Daoy (cell line): ENCODE data around the gene AP1S3. TPM values are rescaled to one million over a fixed set of nuclear protein-coding genes. Genes with fewer than 3 reads are reported as not detected.
A peak's percentile ranks its signal among the peaks of the same experiment; 100 is the strongest.
"Not testable (repeated sequence)": the region's sequence is repeated elsewhere in the genome, so short reads cannot be mapped to it uniquely, and the experiment has no call there.

Experiments
- DNase-seq: peaks from one replicate; pipeline ENCODE4 v3.0.0-alpha.2; 2015; ENCODE audit warnings: low read depth
- total RNA-seq: library from RNA; depleted of rRNA; stranded (reverse); fragments of >200 nt; shearing (Covaris generic); gene quantifications from 2 replicates; pipeline ENCODE4 v1.2.3, GENCODE V29; 2014

Gene AP1S3
- total RNA-seq, 1 experiment from 2014 or later, result 15.0 TPM

GRCh38 chr2:223801736-223802135 lies 35.6 kb downstream of the AP1S3 start:
- DNase-seq, result no peak

GRCh38 chr2:223800908-223801307 lies 36.5 kb downstream of the AP1S3 start:
- DNase-seq, result no peak

- DNase-seq, result peak; percentile 35
Measured at GRCh38 chr2:223797811-223798721, 39.3 kb downstream of the AP1S3 start.

GRCh38 chr2:223797037-223797436 lies 40.3 kb downstream of the AP1S3 start:
- DNase-seq, result peak; percentile 76

GRCh38 chr2:223789423-223789822 lies 48.0 kb downstream of the AP1S3 start:
- no peak for DNase-seq

- no peak for DNase-seq
Measured at GRCh38 chr2:223788826-223789225, 48.6 kb downstream of the AP1S3 start.

- DNase-seq, result not testable (repeated sequence)
Measured at GRCh38 chr2:223788106-223788505, 49.3 kb downstream of the AP1S3 start.

- no peak for DNase-seq
Measured at GRCh38 chr2:223787358-223787757, 50.0 kb downstream of the AP1S3 start.

- DNase-seq, result no peak
Measured at GRCh38 chr2:223786943-223787342, 50.4 kb downstream of the AP1S3 start.

- no peak for DNase-seq
Measured at GRCh38 chr2:223786236-223786635, 51.1 kb downstream of the AP1S3 start.

- no peak for DNase-seq
Measured at GRCh38 chr2:223784221-223784772, 53.1 kb downstream of the AP1S3 start.

GRCh38 chr2:223782629-223783028 lies 54.8 kb downstream of the AP1S3 start:
- no peak for DNase-seq

GRCh38 chr2:223781560-223781959 lies 55.8 kb downstream of the AP1S3 start:
- no peak for DNase-seq

- peak; percentile 44 for DNase-seq
Measured at GRCh38 chr2:223779877-223780276, 57.5 kb downstream of the AP1S3 start.

- no peak for DNase-seq
Measured at GRCh38 chr2:223774193-223774592, 63.2 kb downstream of the AP1S3 start.

GRCh38 chr2:223772363-223772762 lies 65.0 kb downstream of the AP1S3 start:
- DNase-seq, result no peak

GRCh38 chr2:223771475-223771874 lies 65.9 kb downstream of the AP1S3 start:
- DNase-seq, result no peak

GRCh38 chr2:223768179-223768578 lies 69.2 kb downstream of the AP1S3 start:
- DNase-seq, result no peak

GRCh38 chr2:223767341-223767740 lies 70.0 kb downstream of the AP1S3 start:
- no peak for DNase-seq

- no peak for DNase-seq
Measured at GRCh38 chr2:223765221-223765785, 72.1 kb downstream of the AP1S3 start.

- no peak for DNase-seq
Measured at GRCh38 chr2:223764796-223765195, 72.6 kb downstream of the AP1S3 start.

- no peak for DNase-seq
Measured at GRCh38 chr2:223762853-223763252, 74.5 kb downstream of the AP1S3 start.

- DNase-seq, result not testable (repeated sequence)
Measured at GRCh38 chr2:223761746-223762145, 75.6 kb downstream of the AP1S3 start.
